ENCODE measurements around the gene CBFB. TPM values are rescaled to one million over a fixed set of nuclear protein-coding genes. Genes with fewer than 3 reads are reported as not detected.

The CBFB gene
- total and polyA plus RNA-seq, 2 of the 4 experiments (the other 2 are of a cell fraction) = 44.2 to 48.0 TPM

GRCh38 chr16:67104845-67105244 is 75.9 kb downstream of the CBFB start:
- peaks cover 10% of the 10 kb centered on the region for H3K9me1 ChIP-seq (ENCODE audit: insufficient read depth, low read length)
- no peaks in the 10 kb centered on the region for H3K36me3 ChIP-seq (ENCODE audit: control insufficient read depth, insufficient read depth, low read length)
- no peak overlapping the region for H3K18ac ChIP-seq (ENCODE audit: low read depth, low read length)
- H2BK20ac ChIP-seq (ENCODE audit: low read depth, low read length) = no peak overlapping the region
- no peak for TF ChIP-seq ELK1 (IDR thresholded peaks at IDR 0.05; ENCODE audit: borderline replicate concordance, low read depth, low read length)
- TF ChIP-seq CEBPB (IDR thresholded peaks at IDR 0.05; ENCODE audit: low read depth, low read length) = no peak
- no peak for TF ChIP-seq RFX5 (IDR thresholded peaks at IDR 0.05; ENCODE audit: low read depth, low read length)
- no peak for TF ChIP-seq FOS (IDR thresholded peaks at IDR 0.05; ENCODE audit: low read depth, low read length)
- intact Hi-C loops (cut with micrococcal nuclease) = no loop called here
- H3K27me3 ChIP-seq (ENCODE audit: control insufficient read depth, insufficient read depth, low read length) = no peaks in the 10 kb centered on the region
- in situ Hi-C loops (cut with MboI; ENCODE audit: low sequenced_read_pairs) = no loop called here
- no peak overlapping the region for H3K23ac ChIP-seq (ENCODE audit: low read depth, low read length)
- DNase-seq (no peak), ATAC-seq (ENCODE audit: low read depth) (no peak)
- H3K4me3 ChIP-seq (ENCODE audit: insufficient read depth, low read depth, low read length) = no peak overlapping the region
- BruUV-seq (replicated peaks) = no TSS peak
- no peak overlapping the region for H4K5ac ChIP-seq (ENCODE audit: low read depth, low read length)
- H4K91ac ChIP-seq (ENCODE audit: insufficient read depth, low read depth, low read length) = no peak overlapping the region
- no peak overlapping the region for H2AK9ac ChIP-seq (replicated peaks; ENCODE audit: low read depth, low read length, poor library complexity)
- peaks cover 19% of the 10 kb centered on the region for H4K20me1 ChIP-seq (ENCODE audit: insufficient read depth, low read length)
- peaks cover 2 to 7% of the 10 kb centered on the region in 2 experiments; a peak in 3 of 4 replicates for H3K79me1 ChIP-seq (ENCODE audit: low read depth in 1 of 2, low read length in 2 of 2)
- H3K56ac ChIP-seq (ENCODE audit: extremely low read depth, insufficient read depth, low read length) = no peak overlapping the region
- H3K4me2 ChIP-seq (ENCODE audit: low read depth, low read length) = no peak overlapping the region
- H4K8ac ChIP-seq (ENCODE audit: low read depth in 2 of 2, low read length in 2 of 2) = no peak overlapping the region
- no peak overlapping the region for H2AFZ ChIP-seq (replicated peaks; ENCODE audit: low read length, poor library complexity)
- no peak overlapping the region for H3K27ac ChIP-seq (ENCODE audit: insufficient read depth, low read length)
- POLR2A ChIA-PET (ENCODE audit: unreplicated experiment) = no interaction called here
- H2BK15ac ChIP-seq (ENCODE audit: low read depth, low read length) = no peak overlapping the region
- H2AK5ac ChIP-seq (ENCODE audit: low read depth, low read length) = no peak overlapping the region
- H2BK120ac ChIP-seq (ENCODE audit: low read depth, low read length) = no peak overlapping the region
- no peak overlapping the region for H3K4ac ChIP-seq (ENCODE audit: low read depth, low read length)
- no peak overlapping the region for H2BK5ac ChIP-seq (ENCODE audit: low read depth, low read length, poor library complexity, severe bottlenecking)
- 100% methylated on average over 1 of the region's 6 CpGs; no CpG with 5 or more reads in 1 of the 2 experiments for WGBS, 2 experiments (ENCODE audit: extremely low coverage in 2 of 2, insufficient read length in 1 of 2)
- CTCF ChIA-PET = no interaction called here
- H3K4me1 ChIP-seq (ENCODE audit: control insufficient read depth, insufficient read depth, low read length) = peaks cover 10% of the 10 kb centered on the region
- dilution Hi-C loops (cut with HindIII; ENCODE audit: low sequenced_read_pairs, unreplicated experiment) = no loop called here
- H3K9ac ChIP-seq (ENCODE audit: low read depth, low read length) = no peak overlapping the region
- no peak overlapping the region for H3K14ac ChIP-seq (replicated peaks; ENCODE audit: low read depth, low read length)
- H3K9me3 ChIP-seq (ENCODE audit: control insufficient read depth, insufficient read depth, low read length) = no peaks in the 10 kb centered on the region

Data from IMR-90 (cell line).